ENCODE results near the gene FUZ. TPM values are rescaled to one million over a fixed set of nuclear protein-coding genes. Genes with fewer than 3 reads are reported as not detected.

FUZ gene
- total and polyA plus RNA-seq, 2 of the 4 experiments (the other 2 are of a cell fraction) = 12.1 to 14.3 TPM

DNA sequence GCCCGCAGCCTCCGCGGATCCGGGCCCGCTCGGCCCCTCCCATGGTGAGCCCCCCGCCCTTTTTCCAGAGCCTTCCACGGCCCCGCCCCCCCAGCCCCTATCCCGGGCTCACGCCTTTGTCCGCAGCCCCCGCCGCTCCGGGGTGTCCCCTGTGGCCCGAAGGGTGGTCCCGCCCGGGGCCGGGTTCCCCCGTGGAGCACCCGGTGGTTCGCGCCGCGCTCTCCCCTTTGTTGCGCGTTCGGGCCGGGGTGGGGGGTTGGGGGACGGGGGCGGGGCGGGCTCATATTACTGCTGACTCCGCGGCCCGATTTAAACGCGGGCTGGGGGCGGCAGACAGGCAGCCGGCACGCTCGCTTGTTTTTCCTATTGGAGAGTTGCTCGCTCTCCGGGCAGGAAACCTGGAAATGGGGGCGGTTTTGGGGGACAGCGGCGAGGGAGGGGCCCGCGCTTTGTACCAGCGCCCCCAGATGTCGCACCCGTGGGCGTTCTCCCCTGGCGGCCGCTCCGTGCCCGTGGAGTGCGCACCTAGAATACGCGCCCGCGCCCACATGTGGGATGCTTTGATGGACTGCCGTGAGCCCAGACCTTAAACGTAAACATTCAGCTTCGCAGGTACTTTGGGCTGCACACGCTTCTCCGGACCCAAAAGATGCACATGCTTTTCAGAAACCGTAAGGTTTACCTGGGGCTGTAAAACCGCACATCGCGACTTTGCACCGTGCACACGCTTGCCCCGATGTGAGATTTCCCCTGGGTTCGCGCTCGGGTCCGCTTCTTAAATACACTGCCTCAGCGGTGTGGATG is 38.6 kb upstream of the FUZ start:
- Histone ChIP-seq H3K4me3 (ENCODE audit: insufficient read depth, low read depth, low read length) (peak overlapping the region; percentile 60), H3K4ac (ENCODE audit: low read depth, low read length) (peak overlapping the region; percentile 41; the same call in 1 of the 2 replicates), H2AK5ac (ENCODE audit: low read depth, low read length) (peak overlapping the region; percentile 81), H3K56ac (ENCODE audit: extremely low read depth, insufficient read depth, low read length) (0 out of 2 replicates have a peak overlapping the region, but pooled peaks have one; percentile 27), H4K8ac (ENCODE audit: low read depth in 2 of 2, low read length in 2 of 2) (no peak overlapping the region), H2AK9ac (replicated peaks; ENCODE audit: low read depth, low read length, poor library complexity) (peak overlapping the region; percentile 95), H3K27me3 (ENCODE audit: control insufficient read depth, insufficient read depth, low read length) (no peaks in the 10 kb centered on the region), H3K9ac (ENCODE audit: low read depth, low read length) (peak overlapping the region; percentile 65), H3K9me1 (ENCODE audit: insufficient read depth, low read length) (peaks cover 15% of the 10 kb centered on the region), H3K79me1 (ENCODE audit: low read depth in 1 of 2, low read length in 2 of 2) (peaks cover 27 to 79% of the 10 kb centered on the region in 2 experiments), H2AFZ (replicated peaks; ENCODE audit: low read length, poor library complexity) (peak overlapping the region; percentile 90), H4K20me1 (ENCODE audit: insufficient read depth, low read length) (peaks cover 58% of the 10 kb centered on the region), H3K4me2 (ENCODE audit: low read depth, low read length) (peak overlapping the region; percentile 94), H4K5ac (ENCODE audit: low read depth, low read length) (no peak overlapping the region), H3K36me3 (ENCODE audit: control insufficient read depth, insufficient read depth, low read length) (peaks cover 25% of the 10 kb centered on the region), H2BK15ac (ENCODE audit: low read depth, low read length) (no peak overlapping the region), H2BK120ac (ENCODE audit: low read depth, low read length) (no peak overlapping the region), H3K9me3 (ENCODE audit: control insufficient read depth, insufficient read depth, low read length) (no peaks in the 10 kb centered on the region), H4K91ac (ENCODE audit: insufficient read depth, low read depth, low read length) (no peak overlapping the region), H3K23ac (ENCODE audit: low read depth, low read length) (peak overlapping the region; percentile 87), H3K27ac (ENCODE audit: insufficient read depth, low read length) (peak overlapping the region; percentile 94), H2BK5ac (ENCODE audit: low read depth, low read length, poor library complexity, severe bottlenecking) (peak overlapping the region; percentile 48), H3K4me1 (ENCODE audit: control insufficient read depth, insufficient read depth, low read length) (peaks cover 16% of the 10 kb centered on the region), H3K18ac (ENCODE audit: low read depth, low read length) (no peak overlapping the region; the same call in 1 of the 2 replicates), H3K14ac (replicated peaks; ENCODE audit: low read depth, low read length) (peak overlapping the region; percentile 74), H2BK20ac (ENCODE audit: low read depth, low read length) (no peak overlapping the region)
- ChIA-PET POLR2A (ENCODE audit: unreplicated experiment) (no interaction called here), CTCF (no interaction called here)
- DNase-seq = no peak
- in situ Hi-C loops (cut with MboI; ENCODE audit: low sequenced_read_pairs) (loop anchor here (10.0 kb wide), 1 partner anchor 167 kb away; the partner anchor contains the start of gene ADM5), intact Hi-C loops (cut with micrococcal nuclease) (no loop called here), dilution Hi-C loops (cut with HindIII; ENCODE audit: low sequenced_read_pairs, unreplicated experiment) (no loop called here)
- 3% methylated on average over 27 of the region's 78 CpGs; no CpG with 5 or more reads in 1 of the 2 experiments for WGBS, 2 experiments (ENCODE audit: extremely low coverage in 2 of 2, insufficient read length in 1 of 2)
- BruUV-seq (replicated peaks) = no TSS peak
- TF ChIP-seq MXI1 (IDR thresholded peaks at IDR 0.05; ENCODE audit: borderline replicate concordance, low read depth, low read length) = peak; percentile 30; the same call in 1 of the 2 replicates
- TF ChIP-seq RFX5 (IDR thresholded peaks at IDR 0.05; ENCODE audit: low read depth, low read length) = no peak
- ATAC-seq (ENCODE audit: low read depth) = peak; percentile 19

Data from IMR-90 (cell line).